Neutrophil (primary cell): ENCODE data around the gene POC1A.

Experiments
- H3K27ac ChIP-seq: fragments of 200-600 bp; sonication (generic); 2 replicates; pipeline ENCODE4 v1.5.1; 2016; ENCODE audit warnings: mild to moderate bottlenecking, moderate library complexity
- H3K27me3 ChIP-seq: fragments of 200-600 bp; sonication (generic); 2 replicates; pipeline ENCODE4 v1.6.0; 2016; ENCODE audit warnings: mild to moderate bottlenecking
- H3K36me3 ChIP-seq: fragments of 200-600 bp; sonication (generic); 2 replicates; pipeline ENCODE4 v1.5.1; 2017
- H3K4me1 ChIP-seq, 2 experiments: fragments of 200-600 bp in 1 of 2; sonication (generic) in 1 of 2; 1 replicate in 1 of 2; 2 replicates in 1 of 2; pipeline versions ENCODE4 v1.5.1 to v1.6.1; 2013 to 2016; ENCODE audit warnings: low read depth in 1 of 2, low read length in 1 of 2, mild to moderate bottlenecking in 1 of 2, moderate library complexity in 1 of 2; ENCODE audit not compliant: control insufficient read depth in 1 of 2, insufficient read depth in 1 of 2
- H3K4me3 ChIP-seq, 2 experiments: fragments of 200-600 bp in 1 of 2; sonication (generic) in 1 of 2; 1 replicate in 1 of 2; 2 replicates in 1 of 2; pipeline ENCODE4 v1.5.1; 2013 to 2016; ENCODE audit warnings: low read depth in 1 of 2, low read length in 1 of 2, mild to moderate bottlenecking in 1 of 2, moderate library complexity in 1 of 2
- H3K9me3 ChIP-seq: fragments of 200-600 bp; sonication (generic); 2 replicates; pipeline ENCODE4 v1.5.1; 2016
- CTCF ChIP-seq: fragments of 200-600 bp; sonication (generic); IDR thresholded peaks from 2 replicates; pipeline ENCODE4 v1.5.1; 2016; ENCODE audit warnings: antibody characterized with exemption

The POC1A gene

GRCh38 chr3:52126036-52126435 lies 28.2 kb downstream of the POC1A start:
- Histone ChIP-seq H3K9me3 (no peaks in the 10 kb centered on the region), H3K36me3 (peaks cover 50% of the 10 kb centered on the region), H3K27ac (no peak overlapping the region)

GRCh38 chr3:52124766-52125165 lies 29.5 kb downstream of the POC1A start:
- Histone ChIP-seq H3K36me3 (peaks cover 44% of the 10 kb centered on the region), H3K4me1 (peaks cover 11 to 15% of the 10 kb centered on the region in 2 experiments), H3K4me3 (no peak overlapping the region), H3K27ac (no peak overlapping the region), H3K9me3 (no peaks in the 10 kb centered on the region), H3K27me3 (no peaks in the 10 kb centered on the region)
- TF ChIP-seq CTCF, result no peak

More at GRCh38 chr3:52126036-52126435, 28.2 kb downstream of the POC1A start:
- Histone ChIP-seq H3K4me3 (no peak overlapping the region), H3K27me3 (no peaks in the 10 kb centered on the region), H3K4me1 (peaks cover 11 to 14% of the 10 kb centered on the region in 2 experiments)
- TF ChIP-seq CTCF, result no peak

- Histone ChIP-seq H3K27ac (no peak overlapping the region), H3K4me3 (no peak overlapping the region), H3K9me3 (no peaks in the 10 kb centered on the region), H3K4me1 (peaks cover 11 to 15% of the 10 kb centered on the region in 2 experiments), H3K36me3 (peaks cover 43% of the 10 kb centered on the region), H3K27me3 (no peaks in the 10 kb centered on the region)
- TF ChIP-seq CTCF, result no peak
Observed at GRCh38 chr3:52124126-52124525, 30.1 kb downstream of the POC1A start.

- H3K4me3 ChIP-seq, result no peak overlapping the region
- H3K9me3 ChIP-seq, result no peaks in the 10 kb centered on the region
- no peaks in the 10 kb centered on the region for H3K27me3 ChIP-seq
- H3K36me3 ChIP-seq, result peaks cover 39% of the 10 kb centered on the region
- peak; percentile 95 for TF ChIP-seq CTCF
- H3K27ac ChIP-seq, result no peak overlapping the region
- peaks cover 11 to 15% of the 10 kb centered on the region in 2 experiments for H3K4me1 ChIP-seq
Observed at GRCh38 chr3:52123106-52123725, 31.0 kb downstream of the POC1A start.

- TF ChIP-seq CTCF, result no peak
- H3K4me1 ChIP-seq, result peaks cover 11 to 15% of the 10 kb centered on the region in 2 experiments
- no peaks in the 10 kb centered on the region for H3K9me3 ChIP-seq
- H3K27me3 ChIP-seq, result no peaks in the 10 kb centered on the region
- H3K36me3 ChIP-seq, result peaks cover 39% of the 10 kb centered on the region
- H3K27ac ChIP-seq, result peak overlapping the region; percentile 69
- no peak overlapping the region for H3K4me3 ChIP-seq
Observed at GRCh38 chr3:52122491-52122890, 31.7 kb downstream of the POC1A start.
